ENCODE data around the gene HOXC9. TPM values are rescaled to one million over a fixed set of nuclear protein-coding genes. Genes with fewer than 3 reads are reported as not detected.

Gene HOXC9
- total RNA-seq, 6 experiments from 2014 or later, result not detected

GRCh38 chr12:54004063-54004840, 4.3 kb downstream of the HOXC9 start:
- Histone ChIP-seq H3K4me3 (no peak overlapping the region), H3K27me3 (peaks cover 5 to 41% of the 10 kb centered on the region in 2 donors), H3K9me3 (no peaks in the 10 kb centered on the region), H3K4me1 (peaks cover 0 to 18% (median 0%) of the 10 kb centered on the region in 4 donors), H3K27ac (no peak overlapping the region), H3K36me3 (no peaks in the 10 kb centered on the region)
- intact Hi-C loops (cut with DNase I), result no loop called here
- no peak for ATAC-seq
- DNase-seq, result no peak
- no peak for TF ChIP-seq POLR2A (IDR thresholded peaks at IDR 0.05)
- TF ChIP-seq, protein P1, sequence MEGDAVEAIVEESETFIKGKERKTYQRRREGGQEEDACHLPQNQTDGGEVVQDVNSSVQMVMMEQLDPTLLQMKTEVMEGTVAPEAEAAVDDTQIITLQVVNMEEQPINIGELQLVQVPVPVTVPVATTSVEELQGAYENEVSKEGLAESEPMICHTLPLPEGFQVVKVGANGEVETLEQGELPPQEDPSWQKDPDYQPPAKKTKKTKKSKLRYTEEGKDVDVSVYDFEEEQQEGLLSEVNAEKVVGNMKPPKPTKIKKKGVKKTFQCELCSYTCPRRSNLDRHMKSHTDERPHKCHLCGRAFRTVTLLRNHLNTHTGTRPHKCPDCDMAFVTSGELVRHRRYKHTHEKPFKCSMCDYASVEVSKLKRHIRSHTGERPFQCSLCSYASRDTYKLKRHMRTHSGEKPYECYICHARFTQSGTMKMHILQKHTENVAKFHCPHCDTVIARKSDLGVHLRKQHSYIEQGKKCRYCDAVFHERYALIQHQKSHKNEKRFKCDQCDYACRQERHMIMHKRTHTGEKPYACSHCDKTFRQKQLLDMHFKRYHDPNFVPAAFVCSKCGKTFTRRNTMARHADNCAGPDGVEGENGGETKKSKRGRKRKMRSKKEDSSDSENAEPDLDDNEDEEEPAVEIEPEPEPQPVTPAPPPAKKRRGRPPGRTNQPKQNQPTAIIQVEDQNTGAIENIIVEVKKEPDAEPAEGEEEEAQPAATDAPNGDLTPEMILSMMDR (IDR thresholded peaks at IDR 0.05), result no peak
- 9% methylated on average over 20 of the region's 20 CpGs for WGBS (ENCODE audit: insufficient coverage, low coverage, low lambda C conversion rate, missing lambda C conversion rate)

- Histone ChIP-seq H3K36me3 (no peaks in the 10 kb centered on the region), H3K27ac (no peak overlapping the region), H3K4me3 (no peak overlapping the region), H3K4me1 (peaks cover 0 to 13% (median 0%) of the 10 kb centered on the region in 4 donors), H3K9me3 (no peaks in the 10 kb centered on the region), H3K27me3 (peaks cover 5 to 41% of the 10 kb centered on the region in 2 donors)
- TF ChIP-seq POLR2A (IDR thresholded peaks at IDR 0.05), result no peak
- TF ChIP-seq, protein P1 (IDR thresholded peaks at IDR 0.05), result no peak
- ATAC-seq (no peak), DNase-seq (no peak)
- intact Hi-C loops (cut with DNase I), result loop anchor here (5.0 kb wide), 2 partner anchors 197 to 202 kb away; no protein-coding TSS in a partner anchor
- 7% methylated on average over 21 of the region's 31 CpGs for WGBS (ENCODE audit: insufficient coverage, low coverage, low lambda C conversion rate, missing lambda C conversion rate)
Observed at GRCh38 chr12:54004841-54005530, 5.0 kb downstream of the HOXC9 start.

DNA sequence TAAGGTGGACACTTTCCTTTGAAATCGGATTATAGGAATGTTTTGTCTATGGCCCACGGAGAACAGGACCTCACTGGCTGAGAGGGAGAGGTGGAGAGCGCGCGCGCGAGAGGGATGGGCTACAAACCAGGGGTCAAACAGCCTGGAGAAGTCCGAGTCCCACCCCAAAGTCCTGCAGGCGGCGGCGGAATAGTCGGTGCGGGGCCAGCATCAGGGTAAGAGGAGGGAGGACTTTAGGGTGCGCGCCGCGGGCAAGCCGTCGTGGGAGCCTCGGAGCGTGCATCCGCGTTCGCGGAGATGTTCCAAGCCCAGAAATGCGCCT, 5.5 kb downstream of the HOXC9 start:
- no peak for DNase-seq
- Histone ChIP-seq H3K4me3 (no peak overlapping the region), H3K4me1 (peaks cover 0 to 8% (median 0%) of the 10 kb centered on the region in 4 donors), H3K9me3 (no peaks in the 10 kb centered on the region), H3K27ac (no peak overlapping the region), H3K27me3 (peaks cover 5 to 41% of the 10 kb centered on the region in 2 donors), H3K36me3 (no peaks in the 10 kb centered on the region)
- TF ChIP-seq POLR2A (IDR thresholded peaks at IDR 0.05), result no peak
- TF ChIP-seq, protein P1 (IDR thresholded peaks at IDR 0.05), result no peak
- ATAC-seq, result no peak
- WGBS (ENCODE audit: insufficient coverage, low coverage, low lambda C conversion rate, missing lambda C conversion rate), result 4% methylated on average over 16 of the region's 26 CpGs
- intact Hi-C loops (cut with DNase I), result loop anchor here (5.0 kb wide), 2 partner anchors 197 to 202 kb away; no protein-coding TSS in a partner anchor

- 5% methylated on average over 26 of the region's 39 CpGs for WGBS (ENCODE audit: insufficient coverage, low coverage, low lambda C conversion rate, missing lambda C conversion rate)
- ATAC-seq (peak; percentile 92 to 97 (median 95)), DNase-seq (peak; percentile 86 to 89 (median 88))
- TF ChIP-seq POLR2A (IDR thresholded peaks at IDR 0.05), result no peak
- TF ChIP-seq, protein P1 (IDR thresholded peaks at IDR 0.05), result peak; percentile 95 to 97 (median 95)
- H3K27ac ChIP-seq, result no peak overlapping the region
- peak overlapping the region in 1 of 3 donors; percentile 11 for H3K4me3 ChIP-seq
- H3K36me3 ChIP-seq, result no peaks in the 10 kb centered on the region
- peaks cover 0 to 7% (median 0%) of the 10 kb centered on the region in 4 donors for H3K4me1 ChIP-seq
- H3K9me3 ChIP-seq, result no peaks in the 10 kb centered on the region
- peaks cover under 1 to 42% of the 10 kb centered on the region in 2 donors for H3K27me3 ChIP-seq
- intact Hi-C loops (cut with DNase I), result loop anchor here (5.0 kb wide), 2 partner anchors 196 to 201 kb away; no protein-coding TSS in a partner anchor
Observed at GRCh38 chr12:54005853-54006558, 6.0 kb downstream of the HOXC9 start.
